GM12892 (cell line): ENCODE results near the gene IFT43.

Experiments used
- POLR2A ChIP-seq: IDR thresholded peaks from 2 replicates; pipeline ENCODE4 v1.6.1; 2011; ENCODE audit warnings: low read depth, low read length, control low read depth
- TAF1 ChIP-seq: IDR thresholded peaks from 2 replicates; pipeline ENCODE4 v1.6.1; 2011; ENCODE audit warnings: low read depth, mild to moderate bottlenecking, control low read depth, low read length, borderline replicate concordance

GRCh38 chr14:76093077-76093476 lies 107.5 kb downstream of the IFT43 start:
- TF ChIP-seq POLR2A: no peak
- no peak for TF ChIP-seq TAF1
